ENCODE data around the gene SRPK3. TPM values are rescaled to one million over a fixed set of nuclear protein-coding genes. Genes with fewer than 3 reads are reported as not detected.
"Not testable (repeated sequence)": the region's sequence is repeated elsewhere in the genome, so short reads cannot be mapped to it uniquely, and the experiment has no call there.

The SRPK3 gene
- total RNA-seq, 1 donor from 2014 or later = 6.7 TPM

- DNase-seq = not testable (repeated sequence)
Observed at GRCh38 chrX:153745067-153745433, 35.8 kb upstream of the SRPK3 start.

- no peak for DNase-seq
Observed at GRCh38 chrX:153746359-153746758, 34.5 kb upstream of the SRPK3 start.

GRCh38 chrX:153746991-153747390 is 33.9 kb upstream of the SRPK3 start:
- not testable (repeated sequence) for DNase-seq

- not testable (repeated sequence) for DNase-seq
Observed at GRCh38 chrX:153749017-153749416, 31.8 kb upstream of the SRPK3 start.

DNA sequence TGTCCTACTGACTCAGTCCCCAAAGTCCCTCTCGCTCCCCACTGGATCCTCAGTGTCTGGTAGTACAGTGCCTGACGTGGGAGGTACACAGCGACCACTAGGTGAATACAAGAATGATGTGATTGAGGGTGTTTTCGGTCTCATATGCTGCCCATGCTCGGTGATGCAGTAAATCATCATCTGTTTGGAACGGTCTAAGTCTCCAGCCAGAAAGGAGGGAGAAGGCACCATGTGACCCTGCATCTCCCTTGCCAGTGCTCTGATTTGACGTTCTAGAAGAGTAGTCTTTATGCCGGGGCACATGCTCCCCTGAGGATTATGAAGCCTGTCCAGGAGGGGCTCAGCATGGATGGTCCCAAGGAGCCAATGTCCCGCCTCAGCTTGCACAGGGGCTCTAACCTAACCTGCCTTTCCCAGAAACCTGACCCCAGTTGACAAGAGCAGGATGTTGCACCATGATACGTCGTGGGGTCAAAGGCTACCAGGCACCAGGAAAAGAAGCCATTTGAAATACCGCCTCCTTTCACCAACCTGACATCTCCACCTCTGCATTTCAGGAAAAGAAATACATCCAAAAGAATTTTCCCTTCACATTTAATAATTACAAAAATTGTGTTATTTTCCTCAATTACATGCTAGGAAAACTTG is 30.6 kb upstream of the SRPK3 start:
- no peak for DNase-seq

GRCh38 chrX:153755136-153755535 is 25.7 kb upstream of the SRPK3 start:
- no peak for DNase-seq

DNA sequence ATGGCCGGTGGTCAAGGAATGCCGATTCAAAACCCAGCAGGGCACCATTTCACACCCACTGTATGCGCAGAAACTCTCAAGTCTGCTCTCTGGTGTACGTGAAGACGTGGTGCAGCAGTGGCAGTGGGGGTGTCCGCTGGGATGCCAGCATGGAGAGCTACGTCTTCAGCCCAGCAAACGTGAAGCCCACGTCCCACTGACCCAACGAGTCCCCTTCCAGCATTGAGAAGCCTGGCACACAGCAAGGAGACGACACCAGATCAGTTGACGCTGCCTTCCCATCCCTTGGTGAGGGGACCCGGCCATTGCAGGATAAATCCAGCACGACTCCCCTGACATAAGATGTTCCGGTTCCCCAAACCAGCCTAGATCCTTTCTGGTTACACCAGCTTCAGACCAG is 19.0 kb upstream of the SRPK3 start:
- no peak for DNase-seq

GRCh38 chrX:153762626-153763173 is 18.1 kb upstream of the SRPK3 start:
- no peak for DNase-seq

- no peak for DNase-seq
Observed at GRCh38 chrX:153763298-153763932, 17.4 kb upstream of the SRPK3 start.

GRCh38 chrX:153763989-153764755 is 16.7 kb upstream of the SRPK3 start, which contains the start of gene PLXNB3:
Gene PLXNB3 (plus strand): TSS chrX:153764249. CDS start chrX:153765536, 1,287 bp downstream.
- DNase-seq = no peak

DNA sequence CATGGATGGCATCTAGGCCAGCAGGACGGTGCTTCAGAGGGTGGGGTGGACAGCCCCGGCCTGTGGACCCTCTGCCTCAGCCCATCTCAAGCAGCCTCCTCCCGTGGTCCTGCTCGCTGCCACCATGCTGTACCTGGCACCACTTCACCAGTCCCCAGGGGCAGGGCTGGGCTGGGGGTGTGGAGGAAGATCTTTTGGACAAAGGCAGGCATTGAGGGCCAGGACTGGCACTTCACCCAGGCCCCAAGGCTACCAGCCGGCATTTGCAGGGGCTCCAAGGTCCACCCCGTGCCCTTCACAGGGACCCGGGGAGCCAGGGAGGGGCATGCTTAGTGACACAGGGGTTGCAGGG is 16.1 kb upstream of the SRPK3 start:
- DNase-seq = no peak

GRCh38 chrX:153765138-153766079 is 15.4 kb upstream of the SRPK3 start:
- no peak for DNase-seq

DNA sequence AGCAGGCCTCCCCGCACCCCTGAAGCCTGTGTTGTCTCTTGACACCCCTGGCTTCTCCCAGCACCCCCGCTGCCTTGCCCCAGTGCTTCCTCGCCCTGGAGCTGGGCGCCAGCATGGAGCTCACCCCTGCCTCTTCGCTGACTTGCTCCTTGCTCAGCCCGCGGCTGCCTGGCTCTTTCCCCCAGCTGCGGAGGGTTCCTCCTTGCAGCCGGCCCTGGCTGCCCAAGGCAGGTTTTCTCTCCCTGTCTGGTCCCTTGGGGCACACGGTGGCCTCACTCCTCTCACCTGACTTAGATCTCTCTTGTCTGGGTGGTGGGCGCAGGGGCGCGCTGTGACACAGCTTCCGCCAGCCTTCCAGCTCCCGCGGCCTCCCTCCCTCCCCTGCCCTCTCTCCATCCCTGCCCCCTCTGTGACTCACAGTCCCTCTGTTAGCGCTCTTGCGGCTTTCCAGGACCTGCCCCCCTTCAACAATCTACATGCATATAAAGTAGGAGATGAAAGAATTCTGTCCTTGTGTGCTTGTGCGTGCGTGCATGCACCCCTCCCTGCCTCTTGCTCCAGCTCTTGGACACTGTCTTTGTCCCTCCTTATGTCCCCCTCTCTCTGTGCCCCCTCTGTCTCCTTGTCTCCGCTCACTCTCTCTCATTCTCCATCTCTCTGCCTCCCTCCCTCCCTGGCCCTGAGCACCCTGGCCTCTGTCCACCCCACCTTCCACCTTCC is 14.6 kb upstream of the SRPK3 start:
- no peak for DNase-seq

- no peak for DNase-seq
Observed at GRCh38 chrX:153766871-153767673, 13.8 kb upstream of the SRPK3 start.

DNA sequence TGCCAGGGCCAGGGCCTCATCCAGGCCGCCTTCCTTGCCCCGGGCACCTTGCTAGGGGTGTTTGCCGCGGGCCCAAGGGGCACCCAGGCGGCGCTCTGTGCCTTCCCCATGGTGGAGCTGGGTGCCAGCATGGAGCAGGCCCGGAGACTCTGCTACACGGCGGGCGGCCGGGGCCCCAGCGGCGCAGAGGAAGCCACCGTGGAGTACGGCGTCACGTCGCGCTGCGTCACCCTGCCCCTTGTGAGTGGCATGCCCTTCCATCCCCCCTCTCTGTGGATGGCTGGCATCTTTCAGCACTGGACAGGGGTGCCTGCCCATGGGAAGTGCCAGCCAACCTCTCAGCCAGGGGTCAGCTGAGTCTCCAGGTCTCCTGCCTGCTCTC is 13.2 kb upstream of the SRPK3 start:
- no peak for DNase-seq

DNA sequence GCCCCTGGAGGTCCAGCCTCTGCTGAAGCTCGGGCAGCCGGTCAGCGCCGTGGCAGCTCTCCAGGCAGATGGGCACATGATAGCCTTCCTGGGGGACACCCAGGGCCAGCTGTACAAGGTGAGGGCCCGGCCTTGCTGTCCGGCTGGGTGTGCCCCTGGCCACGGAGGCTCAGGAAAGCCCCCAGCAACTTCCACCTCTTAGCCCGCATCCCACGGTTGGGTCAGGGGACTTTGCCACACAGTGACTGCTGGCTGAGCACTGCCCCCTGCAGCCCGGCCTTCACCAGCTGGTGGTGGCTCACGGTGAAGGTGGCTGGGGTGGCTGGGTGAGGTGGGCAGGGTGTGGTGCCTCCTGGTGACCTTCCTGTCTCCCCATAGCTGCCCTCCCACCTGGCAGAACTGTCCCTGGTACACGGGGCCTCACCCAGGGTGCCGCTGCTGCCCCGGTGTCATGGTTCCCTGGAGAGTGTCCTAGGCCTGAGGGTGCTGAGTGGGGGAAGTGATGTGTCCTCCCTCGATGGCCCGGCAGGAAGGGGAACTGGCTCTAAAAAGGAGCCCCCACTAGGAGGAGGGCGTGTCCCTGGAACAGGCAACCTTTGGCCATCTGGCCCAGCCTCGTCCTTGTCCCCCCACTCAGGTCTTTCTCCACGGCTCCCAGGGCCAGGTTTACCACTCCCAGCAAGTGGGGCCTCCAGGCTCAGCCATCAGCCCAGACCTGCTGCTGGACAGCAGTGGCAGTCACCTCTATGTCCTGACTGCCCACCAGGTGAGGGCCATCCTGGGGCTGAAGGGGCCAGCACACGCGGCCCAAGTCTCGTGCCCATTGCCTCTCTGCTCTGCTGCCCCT is 12.3 kb upstream of the SRPK3 start:
- no peak for DNase-seq

DNA sequence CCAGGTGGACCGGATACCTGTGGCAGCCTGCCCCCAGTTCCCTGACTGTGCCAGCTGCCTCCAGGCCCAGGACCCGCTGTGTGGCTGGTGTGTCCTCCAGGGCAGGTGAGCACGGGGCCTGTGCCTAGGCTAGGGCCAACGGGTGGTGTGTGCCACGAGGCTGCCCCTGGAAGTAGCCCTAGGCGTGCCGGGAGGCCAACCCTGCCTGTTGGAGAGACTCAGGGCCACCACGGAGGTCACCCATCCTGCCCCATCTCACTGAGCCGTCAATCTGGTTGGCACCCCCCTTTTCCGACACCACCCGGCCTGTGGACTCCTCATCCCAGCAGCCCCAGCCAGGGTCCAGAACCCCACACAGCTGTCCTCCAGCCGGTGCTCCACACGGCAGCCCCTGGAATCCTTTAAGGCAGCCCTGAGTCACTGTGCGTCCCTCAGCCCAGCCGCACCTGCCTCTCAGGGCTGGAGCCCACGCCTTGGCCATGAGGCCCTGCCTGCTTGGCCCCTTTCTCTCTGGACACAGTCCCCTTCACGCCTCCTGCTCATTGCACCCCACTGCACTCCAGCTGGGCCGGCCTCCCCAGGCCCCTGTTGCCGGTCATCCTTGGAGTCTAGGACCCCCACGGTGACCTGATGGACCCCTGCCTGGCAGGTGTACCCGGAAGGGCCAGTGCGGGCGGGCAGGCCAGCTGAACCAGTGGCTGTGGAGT is 11.5 kb upstream of the SRPK3 start:
- no peak for DNase-seq

DNA sequence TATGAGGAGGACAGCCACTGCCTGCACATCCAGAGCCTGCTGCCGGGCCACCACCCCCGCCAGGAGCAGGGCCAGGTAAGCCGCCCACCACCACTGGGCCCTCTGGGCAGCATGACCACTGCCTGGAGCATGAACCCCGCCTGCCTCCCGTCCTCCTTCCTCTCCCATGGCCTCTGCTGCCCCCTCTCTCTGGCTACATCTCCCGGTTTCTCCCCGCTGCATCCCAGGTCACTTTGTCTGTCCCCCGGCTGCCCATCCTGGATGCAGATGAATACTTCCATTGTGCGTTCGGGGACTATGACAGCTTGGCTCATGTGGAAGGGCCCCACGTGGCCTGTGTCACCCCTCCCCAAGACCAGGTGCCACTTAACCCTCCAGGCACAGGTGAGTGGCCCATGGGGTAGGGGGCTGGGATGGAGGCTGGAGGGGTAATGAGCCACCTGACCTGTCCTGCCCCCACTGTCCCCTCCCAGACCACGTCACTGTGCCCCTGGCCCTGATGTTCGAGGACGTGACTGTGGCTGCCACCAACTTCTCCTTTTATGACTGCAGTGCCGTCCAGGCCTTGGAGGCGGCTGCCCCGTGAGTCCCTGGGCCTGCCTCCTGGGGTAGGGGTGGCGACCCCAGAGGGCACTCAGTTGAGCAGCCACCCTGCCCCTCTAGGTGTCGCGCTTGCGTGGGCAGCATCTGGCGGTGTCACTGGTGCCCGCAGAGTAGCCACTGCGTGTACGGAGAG is 10.8 kb upstream of the SRPK3 start:
- no peak for DNase-seq

Measured in skin of body (tissue), 2 donors.